CD4-positive, alpha-beta T cell treated with Interleukin-6 at 100 ng/mL for 8 hours (primary cell): ENCODE data around the gene RPL36.
A peak's percentile ranks its signal among the peaks of the same experiment; 100 is the strongest.
"Not testable (repeated sequence)": the region's sequence is repeated elsewhere in the genome, so short reads cannot be mapped to it uniquely, and the experiment has no call there.

Experiments used
- DNase-seq: peaks from one replicate; pipeline ENCODE4 v3.0.0-alpha.2; 2020; ENCODE audit warnings: mixed read lengths, low spot score

The RPL36 gene

DNA sequence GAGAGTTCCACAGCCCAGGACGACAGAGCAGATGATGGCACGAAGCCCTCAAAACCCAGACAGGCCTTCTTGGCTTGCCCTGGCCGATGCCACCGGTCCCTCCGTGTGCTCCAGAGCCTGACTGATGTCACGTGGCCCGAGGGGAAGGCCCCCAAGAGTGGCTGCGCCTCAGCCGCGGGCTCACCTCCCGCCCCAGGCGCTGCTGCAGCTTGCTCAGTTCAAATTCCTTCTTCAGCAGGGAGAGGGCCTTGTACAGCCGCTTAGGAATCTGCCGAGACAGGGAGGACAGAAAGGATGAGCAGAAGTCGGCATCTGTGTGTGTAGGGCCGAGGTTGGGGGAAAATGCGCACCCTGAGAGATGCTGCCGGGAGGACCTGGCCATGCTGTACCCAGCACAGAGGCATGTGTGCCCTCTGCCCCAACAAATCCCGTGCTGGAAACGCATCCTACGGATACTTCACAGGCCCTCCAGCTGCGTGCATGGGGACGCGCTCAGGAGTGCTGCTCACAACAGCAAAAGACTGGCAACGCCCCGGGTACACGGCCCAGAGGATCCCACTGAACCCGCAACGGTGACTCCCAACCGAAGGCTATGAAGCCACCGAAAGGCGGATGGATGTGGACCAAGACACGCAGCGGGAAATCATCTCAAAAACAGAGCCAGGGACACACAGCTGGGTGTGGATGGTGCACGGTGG is 16.9 kb downstream of the RPL36 start:
- no peak for DNase-seq

DNA sequence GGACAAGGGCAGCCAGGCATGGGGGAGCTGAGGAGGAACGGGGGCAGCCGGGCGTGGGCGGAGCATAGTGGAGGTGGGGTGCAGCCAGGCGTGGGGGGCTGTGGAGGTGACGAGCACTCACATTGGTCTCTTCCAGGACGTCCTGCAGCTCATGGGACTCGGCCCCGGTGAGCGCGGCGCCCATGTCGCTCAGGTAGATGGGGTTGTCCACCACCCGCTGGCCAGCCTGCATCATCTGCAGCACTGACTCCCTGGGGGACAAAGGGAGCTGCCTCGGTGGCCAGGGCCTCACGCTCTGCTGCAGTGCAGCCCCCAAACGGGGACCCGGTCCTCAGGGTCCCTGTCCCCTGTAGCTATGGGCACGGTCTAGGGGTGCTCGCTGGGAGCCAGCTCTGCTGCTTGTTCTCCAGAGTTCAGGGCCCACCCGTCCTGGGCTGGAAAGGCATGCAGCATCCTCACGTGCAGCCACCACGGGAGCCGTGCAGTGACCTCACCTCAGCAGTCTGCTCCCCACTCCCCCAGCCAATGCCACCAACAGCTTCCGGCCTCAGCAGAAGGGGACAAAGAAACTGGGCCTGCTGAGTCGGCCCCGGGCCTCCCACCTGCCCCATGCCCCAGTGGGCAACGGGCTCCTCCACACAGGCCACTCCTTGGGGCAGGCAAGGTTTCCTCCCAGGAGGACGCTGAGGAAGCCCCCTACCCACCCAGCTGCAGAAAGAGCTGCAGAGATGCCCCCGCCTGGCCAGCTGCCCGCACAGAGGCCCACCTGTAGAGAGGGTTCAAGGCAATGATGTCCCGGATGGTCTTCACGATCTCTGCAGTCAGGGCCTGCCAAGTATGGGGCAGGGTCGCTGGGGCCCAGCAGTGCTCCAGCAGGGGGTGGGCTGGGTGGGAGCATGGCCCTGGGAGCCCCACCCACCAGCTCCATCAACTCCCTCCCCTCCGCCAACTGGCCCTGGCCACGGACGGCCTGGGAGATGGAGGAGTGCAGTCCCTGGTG is 17.8 kb downstream of the RPL36 start:
- no peak for DNase-seq

DNA sequence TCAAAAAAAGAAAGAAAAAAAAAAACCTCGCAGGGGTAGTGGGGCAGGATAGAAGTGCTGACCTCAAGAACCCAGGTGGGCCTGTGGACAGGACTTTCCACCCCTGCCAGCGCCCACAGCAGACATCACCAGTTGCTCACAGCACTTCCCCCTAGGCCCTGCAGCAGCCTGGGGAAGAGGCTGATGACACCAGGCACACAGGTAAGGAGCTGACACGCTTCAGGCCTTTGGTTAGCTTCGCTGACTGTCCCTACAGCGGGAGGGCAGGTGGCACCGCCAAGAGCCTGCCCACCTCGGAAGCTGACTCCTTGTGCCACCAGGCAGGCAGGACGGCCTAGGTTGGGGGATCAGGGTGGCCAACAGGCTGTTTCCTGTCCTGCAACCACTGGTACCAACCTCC is 20.9 kb downstream of the RPL36 start:
- DNase-seq, result no peak

DNA sequence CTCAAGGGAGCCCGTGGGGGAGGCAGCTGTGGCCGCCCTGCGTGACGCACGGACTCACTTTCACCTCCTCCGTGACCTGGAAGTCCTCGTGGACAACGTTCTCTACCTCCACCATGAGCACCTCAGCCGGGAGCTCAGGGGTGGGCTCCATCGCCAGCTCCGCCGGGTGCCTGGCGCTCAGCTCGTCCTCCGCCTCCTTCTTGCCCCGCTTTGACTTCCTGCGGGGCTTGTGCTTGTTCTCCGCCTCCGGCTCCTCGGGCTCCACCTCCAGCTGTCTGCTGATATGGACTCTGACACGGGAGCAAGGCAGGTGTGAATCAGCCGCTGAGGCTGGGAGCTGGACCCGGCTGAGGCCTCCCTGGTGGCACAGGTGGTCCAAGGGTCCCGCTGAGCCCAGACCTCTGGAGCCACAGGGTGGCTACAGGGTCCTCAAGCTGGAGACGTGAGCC is 21.6 kb downstream of the RPL36 start:
- DNase-seq, result no peak

DNA sequence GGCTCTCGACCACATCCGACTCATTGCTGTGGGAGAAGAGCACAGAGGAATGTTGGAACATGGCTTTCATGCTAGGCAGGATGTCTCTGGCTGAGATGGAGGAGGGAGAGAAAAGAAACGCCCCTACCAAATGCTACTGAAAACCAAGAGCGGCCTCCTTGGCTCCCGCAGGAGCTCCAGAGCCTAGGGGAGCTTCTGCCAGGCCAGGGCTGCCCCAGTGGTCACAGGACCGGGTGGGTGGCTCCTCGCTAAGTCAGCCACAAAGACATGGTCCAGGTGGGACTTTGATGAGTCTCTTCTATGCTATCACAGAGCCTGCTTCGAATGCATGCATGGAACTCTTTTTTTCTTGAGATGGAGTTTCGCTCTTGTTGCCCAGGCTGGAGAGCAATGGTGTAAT is 23.1 kb downstream of the RPL36 start:
- DNase-seq, result no peak

DNA sequence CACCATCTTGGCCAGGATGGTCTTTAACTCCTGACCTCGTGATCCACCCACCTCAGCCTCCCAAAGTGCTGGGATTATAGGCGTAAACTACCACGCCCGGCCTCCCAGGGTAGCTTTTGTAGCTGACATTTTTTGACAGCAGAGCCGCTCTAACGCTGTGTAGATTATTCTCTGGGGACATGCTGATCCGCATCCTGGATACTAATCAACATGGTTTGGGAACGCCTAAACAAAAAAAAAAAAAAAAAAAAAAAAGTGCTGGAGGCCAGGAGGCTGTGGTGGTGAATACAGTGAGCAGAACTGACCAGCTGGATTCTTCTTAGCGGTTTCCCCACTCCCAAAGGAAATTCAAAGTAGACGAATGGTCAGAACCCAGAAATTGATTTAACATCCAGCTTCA is 24.7 kb downstream of the RPL36 start:
- no peak for DNase-seq

DNA sequence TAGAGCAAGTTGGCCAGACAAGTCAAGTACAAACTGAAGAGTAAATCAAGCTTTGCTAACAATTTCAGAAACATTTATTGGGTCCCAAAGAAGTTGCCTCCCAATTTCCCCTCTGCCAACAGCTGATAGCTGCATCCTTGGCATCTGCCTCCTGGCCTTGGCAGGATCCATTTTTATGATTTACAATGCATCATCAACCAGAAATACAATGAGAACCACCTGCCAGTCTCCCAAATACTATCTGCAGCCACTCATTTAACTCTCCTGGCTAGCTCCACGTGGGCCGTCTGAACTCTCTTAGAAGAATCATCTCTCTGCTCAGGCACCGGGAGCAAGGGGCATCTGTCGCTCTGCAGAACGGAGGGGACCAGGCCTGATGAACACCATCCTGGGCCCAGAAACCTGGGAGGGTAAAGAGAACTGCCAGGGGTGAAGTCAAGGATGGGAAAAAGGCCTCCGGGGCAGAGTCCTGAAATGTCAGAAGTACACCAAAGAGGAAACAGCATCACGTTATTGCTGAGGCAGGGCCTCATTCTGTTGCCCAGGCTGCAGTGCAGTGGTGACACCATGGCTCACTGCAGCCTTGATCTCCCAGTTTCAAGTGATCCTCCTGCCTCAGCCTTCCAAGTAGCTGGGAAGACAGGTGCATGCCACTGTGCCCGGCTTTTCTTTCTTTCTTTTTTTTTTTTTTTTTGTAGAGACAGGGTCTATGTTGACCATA is 27.3 kb downstream of the RPL36 start:
- DNase-seq, result no peak

DNA sequence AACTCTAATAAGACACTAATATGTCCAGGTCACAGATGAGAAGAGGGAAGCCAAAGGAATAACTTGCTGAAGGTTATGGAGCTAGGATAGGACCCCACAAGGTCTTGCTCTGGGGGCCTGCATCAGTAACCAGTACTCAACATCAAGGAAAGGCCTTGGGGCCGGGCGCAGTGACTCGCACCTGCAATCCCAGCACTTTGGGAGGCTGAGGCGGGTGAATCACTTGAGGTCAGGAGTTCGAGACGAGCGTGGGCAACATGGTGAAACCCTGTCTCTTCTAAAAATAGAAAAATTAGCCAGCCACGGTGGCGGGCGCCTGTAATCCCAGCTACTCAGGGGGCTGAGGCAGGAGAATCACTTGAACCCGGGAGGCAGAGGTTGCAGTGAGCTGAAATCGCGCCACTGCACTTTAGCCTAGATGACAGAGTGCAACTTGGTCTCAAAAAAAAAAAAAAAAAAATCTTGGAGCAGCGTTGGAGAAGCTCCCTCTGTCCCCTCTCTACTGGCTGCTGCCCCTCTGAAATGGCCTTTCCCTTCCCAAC is 28.0 kb downstream of the RPL36 start:
- no peak for DNase-seq

DNA sequence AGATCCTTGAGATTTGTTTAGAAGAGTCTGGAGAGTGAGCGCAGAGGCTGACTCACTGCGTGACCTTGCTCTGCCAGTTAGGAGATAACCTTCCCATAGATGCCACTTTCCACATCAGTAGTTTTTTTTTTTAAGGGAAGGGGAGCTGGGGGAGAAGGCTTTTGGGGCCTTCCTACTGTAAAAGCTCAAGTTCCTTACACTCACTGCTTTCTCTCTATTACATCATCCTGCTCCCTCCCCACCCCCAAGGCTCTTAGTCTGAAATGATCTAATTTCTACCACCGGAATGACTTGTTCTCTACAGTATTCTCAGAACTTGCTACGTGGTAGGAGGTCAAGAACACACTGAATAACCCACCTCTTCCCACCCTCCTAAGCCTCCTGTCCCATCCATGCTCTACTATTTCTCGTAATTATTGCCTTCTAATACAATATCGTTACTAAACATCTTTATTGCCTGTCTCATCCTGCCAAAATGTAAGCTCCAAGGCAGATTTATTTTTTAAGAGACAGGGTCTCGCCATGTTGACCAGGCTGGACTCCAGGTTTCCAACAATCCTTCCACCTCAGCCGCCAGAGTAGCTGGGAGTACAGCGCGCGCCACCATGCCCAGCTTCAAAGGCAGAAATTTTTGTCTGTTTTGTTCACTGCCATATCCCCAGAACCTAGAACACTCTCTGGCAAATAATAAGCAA is 28.6 kb downstream of the RPL36 start:
- no peak for DNase-seq

DNA sequence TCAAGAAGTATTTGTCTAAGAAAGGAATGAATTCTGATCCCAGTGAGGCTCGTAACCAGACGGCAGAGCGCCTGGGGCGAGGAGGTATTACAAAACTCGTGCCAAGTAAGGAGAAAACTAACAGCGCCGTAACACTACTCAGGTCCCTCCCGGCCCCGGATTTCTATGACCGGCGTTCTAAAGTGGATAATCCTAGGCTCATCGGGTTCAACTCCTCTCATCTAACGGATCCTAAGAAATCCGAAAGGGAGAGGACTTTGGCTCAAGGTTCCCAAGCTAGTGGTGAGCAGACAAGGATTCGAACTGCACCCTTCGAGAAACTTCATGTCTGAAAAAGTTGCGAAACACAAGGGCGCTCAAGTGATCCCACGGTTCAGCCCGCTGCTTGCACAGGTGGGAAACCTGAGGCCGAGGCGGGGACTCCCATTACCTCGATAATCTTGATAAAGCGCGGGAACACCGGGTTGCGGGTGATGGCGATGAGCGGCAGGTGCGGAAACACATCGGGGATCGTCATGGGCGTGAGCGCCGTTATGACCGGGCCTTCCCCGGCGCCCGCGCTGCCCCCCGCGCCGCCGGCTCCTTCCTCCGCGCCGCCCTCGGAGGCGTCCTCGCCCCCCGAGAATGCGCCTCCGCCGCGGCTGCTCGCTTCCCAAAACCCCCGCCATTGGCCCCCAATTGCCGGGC is 29.3 kb downstream of the RPL36 start:
- DNase-seq, result no peak

DNA sequence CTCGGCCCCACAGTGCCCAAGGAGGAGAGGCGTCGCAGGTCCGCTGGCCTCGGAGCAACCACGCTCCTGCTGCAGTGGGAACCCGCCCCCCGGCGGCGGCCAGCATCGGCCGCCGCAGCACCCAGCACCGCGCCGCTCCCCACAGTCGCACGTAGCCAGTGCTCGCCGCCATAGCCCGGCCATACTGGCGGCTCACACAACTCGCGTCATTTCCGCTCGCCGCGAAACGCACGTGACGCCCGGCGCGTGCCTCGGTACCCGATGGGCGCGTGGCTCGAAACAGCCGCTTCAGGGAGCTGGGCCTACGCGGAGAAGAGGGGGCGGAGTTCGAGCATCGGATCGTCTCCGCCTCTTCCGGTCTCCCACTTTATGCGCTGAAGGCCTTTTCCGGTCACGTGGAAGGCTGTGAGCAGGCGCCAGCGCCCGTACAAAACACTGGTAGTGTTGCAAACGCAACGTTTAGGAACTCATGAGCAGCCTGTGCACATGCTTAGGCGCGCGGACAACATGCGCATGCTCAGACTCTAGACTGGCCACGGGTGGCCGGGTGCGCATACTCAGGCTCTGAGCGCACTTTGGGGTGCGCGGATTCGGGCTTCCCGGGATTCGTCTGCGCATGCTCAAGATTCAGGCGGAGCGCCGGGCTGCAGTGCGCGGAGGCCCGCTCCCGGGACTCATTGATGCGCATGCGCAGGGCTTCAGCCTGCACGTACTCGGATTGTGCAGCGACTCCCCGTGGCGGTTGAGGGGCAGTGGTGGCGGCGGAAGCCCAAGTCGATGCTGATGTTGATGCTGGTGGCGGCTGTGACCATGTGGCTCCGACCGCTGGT is 30.1 kb downstream of the RPL36 start, which contains the start of the genes CATSPERD and LONP1:
Gene CATSPERD (plus strand): TSS at position 677 of the 830 bp plus-strand sequence. CDS start 101 bp downstream, at position 778.
Gene LONP1 (minus strand): TSS at position 186 of the 830 bp plus-strand sequence. CDS start 14 bp downstream, at position 172.
- peak; percentile 98 for DNase-seq

DNA sequence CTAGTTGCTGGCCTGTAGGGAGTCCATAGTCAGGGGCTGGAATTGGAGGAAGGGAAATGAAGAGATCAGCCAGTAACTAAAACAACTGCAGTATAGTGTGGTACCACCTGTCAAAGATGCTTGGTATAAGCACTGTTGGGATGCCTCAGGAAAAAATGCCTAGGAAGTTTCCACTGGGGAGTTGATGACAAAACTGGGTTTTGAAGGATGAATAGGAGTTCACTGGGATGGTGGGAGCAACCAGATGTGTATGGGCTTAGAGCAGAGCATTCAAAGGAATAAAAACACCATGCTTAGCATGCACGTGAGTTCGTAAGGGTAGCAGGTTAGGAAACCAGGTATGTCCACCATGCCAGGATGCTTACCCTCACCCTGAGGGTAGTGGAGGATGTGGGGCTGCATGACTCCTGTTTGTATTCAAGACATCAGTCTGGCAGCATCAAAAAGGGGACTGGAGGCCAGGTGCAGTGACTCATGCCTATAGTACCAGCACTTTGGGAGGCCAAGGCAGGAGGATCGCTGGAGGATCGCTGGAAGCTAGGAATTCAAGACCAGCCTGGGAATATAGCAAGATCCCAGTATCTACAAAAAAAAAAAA is 37.5 kb downstream of the RPL36 start:
- no peak for DNase-seq

DNA sequence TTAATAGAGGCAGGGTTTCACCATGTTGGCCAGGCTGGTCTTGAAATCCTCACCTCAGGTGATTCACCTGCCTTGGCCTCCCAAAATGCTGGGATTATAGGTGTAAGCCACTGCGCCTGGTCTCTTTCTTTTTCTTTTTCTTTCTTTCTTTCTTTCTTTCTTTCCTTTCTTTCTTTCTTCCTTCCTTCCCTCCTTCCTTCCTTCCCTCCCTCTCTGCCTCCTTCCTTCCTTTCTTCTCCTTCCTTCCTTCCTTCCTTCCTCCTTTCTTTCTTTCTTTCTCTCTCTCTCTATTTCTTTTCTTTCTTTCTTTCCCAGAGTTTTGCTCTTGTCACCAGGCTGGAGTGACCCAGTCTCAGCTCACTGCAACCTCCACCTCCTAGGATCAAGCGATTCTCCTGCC is 43.1 kb downstream of the RPL36 start:
- DNase-seq, result not testable (repeated sequence)

DNA sequence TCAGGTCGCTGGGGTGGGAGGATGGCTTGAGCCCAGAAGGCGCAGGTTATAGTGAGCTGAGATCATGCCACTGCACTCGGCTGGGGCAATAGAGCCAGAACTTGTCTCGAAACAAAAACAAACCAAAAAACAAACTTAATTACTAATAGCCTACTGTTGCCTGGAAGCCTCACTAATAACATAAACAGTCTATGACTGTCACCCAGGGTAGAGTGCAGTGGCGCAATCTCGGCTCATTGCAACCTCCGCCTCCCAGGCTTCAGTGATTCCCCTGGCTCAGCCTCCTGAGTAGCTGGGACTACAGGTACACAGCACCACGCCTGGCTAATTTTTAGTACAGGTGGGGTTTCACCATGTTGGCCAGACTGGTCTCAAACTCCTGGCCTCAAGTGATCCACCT is 48.3 kb downstream of the RPL36 start:
- DNase-seq, result no peak
